Mammary epithelial cell (primary cell): Measurements from ENCODE around the gene NT5C.

Source experiments
- CTCF ChIP-seq, 2 donors: IDR thresholded peaks in 1 of 2; conservative IDR thresholded peaks in 1 of 2; 2 replicates each; pipeline ENCODE4 v1.5.1; 2011 to 2012; ENCODE audit warnings: inconsistent platforms in 2 of 2, low read length in 2 of 2, mild to moderate bottlenecking in 2 of 2, control low read depth in 1 of 2, low read depth in 1 of 2; ENCODE audit not compliant: insufficient read depth in 1 of 2; ENCODE audit errors: extremely low read depth in 1 of 2
- EZH2 ChIP-seq: IDR thresholded peaks from 2 replicates; pipeline ENCODE4 v1.6.1; 2012; ENCODE audit warnings: low read length, inconsistent platforms, borderline replicate concordance

DNA sequence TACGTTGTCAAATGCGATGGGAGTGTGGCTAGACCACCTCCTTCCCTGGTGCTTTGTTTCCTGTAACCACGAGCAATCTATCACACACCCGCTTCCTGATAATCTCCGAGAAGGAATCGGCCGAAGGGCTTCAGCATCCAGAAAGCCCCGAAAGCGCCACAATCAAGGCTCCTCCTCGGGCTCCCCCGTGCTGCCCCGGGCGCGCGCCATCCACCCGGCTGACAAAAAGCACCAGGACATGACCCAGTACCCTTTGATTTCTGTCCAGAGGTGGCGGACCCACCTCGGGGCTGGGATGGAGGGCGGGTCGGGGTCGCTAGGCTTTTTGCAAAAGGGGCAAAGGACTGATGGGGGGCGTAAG, 22.5 kb downstream of the NT5C start:
- TF ChIP-seq CTCF (conservative IDR thresholded peaks at IDR 0.05 in 1 of 2, IDR thresholded peaks at IDR 0.05 in 1 of 2; ENCODE audit: extremely low read depth in 1 of 2, insufficient read depth in 1 of 2, low read depth in 1 of 2, low read length in 2 of 2) (no peak), EZH2 (no peak)
